Prostate gland (tissue), 2 donors: ENCODE data around the gene SETD3. TPM values are rescaled to one million over a fixed set of nuclear protein-coding genes. Genes with fewer than 3 reads are reported as not detected.

Source experiments
- DNase-seq: peaks from one replicate; pipeline ENCODE4 v3.0.0-alpha.2; 2019; ENCODE audit warnings: low spot score
- H3K27ac ChIP-seq, 2 donors: fragments of 200-600 bp; sonication (generic); 2 replicates each; pipeline ENCODE4 v1.5.1; 2017 to 2019
- H3K27me3 ChIP-seq: fragments of 200-600 bp; sonication (generic); replicated peaks from 2 replicates; pipeline ENCODE4 v1.5.1; 2019; ENCODE audit not compliant: insufficient read depth
- H3K36me3 ChIP-seq, 2 donors: fragments of 200-600 bp; sonication (generic); 1 replicate in 1 of 2; 2 replicates in 1 of 2; pipeline versions ENCODE4 v1.5.1 to v1.8.1; 2017 to 2019
- H3K4me1 ChIP-seq: fragments of 200-600 bp; sonication (generic); replicated peaks from 2 replicates; pipeline ENCODE4 v1.5.1; 2019
- H3K4me3 ChIP-seq, 2 donors: fragments of 200-600 bp; sonication (generic); 2 replicates each; pipeline ENCODE4 v1.5.1; 2017 to 2019
- H3K9me3 ChIP-seq: fragments of 200-600 bp; sonication (generic); 2 replicates; pipeline ENCODE4 v1.5.1; 2017
- CTCF ChIP-seq, 4 experiments: fragments of 200-600 bp in 2 of 4; fragments of 450-650 bp in 2 of 4; sonication (generic) in 2 of 4; IDR thresholded peaks; 1 replicate in 3 of 4; 2 replicates in 1 of 4; pipeline ENCODE4 v1.5.1; 2016 to 2019; ENCODE audit warnings: antibody characterized with exemption in 4 of 4, mild to moderate bottlenecking in 2 of 4, moderate library complexity in 2 of 4
- POLR2A ChIP-seq: fragments of 450-650 bp; IDR thresholded peaks from one replicate; pipeline ENCODE4 v1.6.1; 2016; ENCODE audit warnings: antibody characterized with exemption, mild to moderate bottlenecking
- POLR2AphosphoS5 ChIP-seq: sonication (generic); formaldehyde crosslinking; IDR thresholded peaks from one replicate; pipeline ENCODE4 v1.6.1; 2017; ENCODE audit warnings: antibody characterized with exemption
- WGBS: methylation state at CpG from one replicate; pipeline ENCODE4 v1.1.5; 2018; 5-methylcytosine and 5-hydroxymethylcytosine counted together
- intact Hi-C: fragments of 100-400 bp; cut with DNase I; formaldehyde crosslinking; loops from one replicate; pipeline ENCODE4 v1.14.2; 2022
- total RNA-seq, 2 donors: library from RNA; depleted of rRNA; stranded (reverse); fragments of >200 nt; gene quantifications; one replicate each; pipeline ENCODE4 v1.1.0, GENCODE V29; 2016

Gene SETD3
- total RNA-seq, 2 donors from 2014 or later: 59.5 to 106 TPM

GRCh38 chr14:99425272-99425681 is 55.4 kb downstream of the SETD3 start:
- H3K36me3 ChIP-seq: no peaks in the 10 kb centered on the region
- no peaks in the 10 kb centered on the region for H3K27me3 ChIP-seq
- H3K9me3 ChIP-seq: no peaks in the 10 kb centered on the region
- H3K27ac ChIP-seq: no peak overlapping the region
- H3K4me3 ChIP-seq: no peak overlapping the region
- no peak for DNase-seq
- WGBS: 65% methylated on average over 11 of the region's 11 CpGs
- TF ChIP-seq POLR2AphosphoS5: no peak
- TF ChIP-seq CTCF (IDR thresholded peaks at IDR 0.05): no peak
- TF ChIP-seq POLR2A: no peak
- H3K4me1 ChIP-seq: no peaks in the 10 kb centered on the region
- intact Hi-C loops: no loop called here

- Histone ChIP-seq H3K9me3 (no peaks in the 10 kb centered on the region), H3K4me1 (no peaks in the 10 kb centered on the region), H3K27ac (no peak overlapping the region), H3K36me3 (no peaks in the 10 kb centered on the region), H3K27me3 (no peaks in the 10 kb centered on the region), H3K4me3 (no peak overlapping the region)
- intact Hi-C loops: no loop called here
- 78% methylated on average over 5 of the region's 5 CpGs for WGBS
- DNase-seq: no peak
- TF ChIP-seq POLR2A (no peak), POLR2AphosphoS5 (no peak), CTCF (IDR thresholded peaks at IDR 0.05) (no peak)
Observed at GRCh38 chr14:99424306-99424877, 56.3 kb downstream of the SETD3 start.

- Histone ChIP-seq H3K36me3 (no peaks in the 10 kb centered on the region), H3K4me3 (no peak overlapping the region), H3K9me3 (no peaks in the 10 kb centered on the region), H3K27ac (no peak overlapping the region), H3K27me3 (no peaks in the 10 kb centered on the region), H3K4me1 (no peaks in the 10 kb centered on the region)
- TF ChIP-seq CTCF (IDR thresholded peaks at IDR 0.05) (no peak), POLR2AphosphoS5 (no peak), POLR2A (no peak)
- 96% methylated on average over 1 of the region's 1 CpG for WGBS
- DNase-seq: no peak
- intact Hi-C loops: no loop called here
Observed at GRCh38 chr14:99423434-99423833, 57.2 kb downstream of the SETD3 start.

GRCh38 chr14:99422228-99423010 is 58.2 kb downstream of the SETD3 start:
- 91% methylated on average over 7 of the region's 7 CpGs for WGBS
- no peak for DNase-seq
- intact Hi-C loops: no loop called here
- TF ChIP-seq POLR2A: no peak
- no peak for TF ChIP-seq CTCF (IDR thresholded peaks at IDR 0.05)
- no peak overlapping the region for H3K27ac ChIP-seq
- no peaks in the 10 kb centered on the region for H3K4me1 ChIP-seq
- H3K27me3 ChIP-seq: no peaks in the 10 kb centered on the region
- no peaks in the 10 kb centered on the region for H3K9me3 ChIP-seq
- H3K4me3 ChIP-seq: no peak overlapping the region
- no peaks in the 10 kb centered on the region for H3K36me3 ChIP-seq

GRCh38 chr14:99420711-99421110 is 59.9 kb downstream of the SETD3 start:
- intact Hi-C loops: no loop called here
- Histone ChIP-seq H3K4me3 (no peak overlapping the region), H3K4me1 (no peaks in the 10 kb centered on the region), H3K36me3 (no peaks in the 10 kb centered on the region), H3K27me3 (no peaks in the 10 kb centered on the region), H3K27ac (no peak overlapping the region), H3K9me3 (no peaks in the 10 kb centered on the region)
- TF ChIP-seq POLR2A: no peak
- TF ChIP-seq POLR2AphosphoS5: no peak
- TF ChIP-seq CTCF (IDR thresholded peaks at IDR 0.05): no peak
- WGBS: 56% methylated on average over 6 of the region's 6 CpGs
- no peak for DNase-seq
